ENCODE data around the gene TOR2A.

The TOR2A gene

GRCh38 chr9:127720865-127721227 is 14.2 kb downstream of the TOR2A start:
- H3K4me2 ChIP-seq (ENCODE audit: low read depth, low read length, poor library complexity, severe bottlenecking), result no peak overlapping the region
- H3F3A ChIP-seq (ENCODE audit: low read depth), result no peaks in the 10 kb centered on the region
- TF ChIP-seq EZH2phosphoT487 (IDR thresholded peaks at IDR 0.05; ENCODE audit: borderline replicate concordance), result no peak
- TF ChIP-seq CTCF (conservative IDR thresholded peaks at IDR 0.05; ENCODE audit: low read length), result no peak
- H3K4me1 ChIP-seq (ENCODE audit: insufficient read depth, low read length, poor library complexity, severe bottlenecking), result peaks cover 15% of the 10 kb centered on the region
- no peaks in the 10 kb centered on the region for H4K20me1 ChIP-seq (ENCODE audit: insufficient read depth, low read length, poor library complexity, severe bottlenecking)
- H3K9me2 ChIP-seq (replicated peaks; ENCODE audit: low read depth, low read length), result no peaks in the 10 kb centered on the region
- no peaks in the 10 kb centered on the region for H3K36me3 ChIP-seq (ENCODE audit: insufficient read depth, low read length)
- no peak overlapping the region for H3K9ac ChIP-seq (ENCODE audit: low read depth, low read length, poor library complexity, severe bottlenecking)
- no peaks in the 10 kb centered on the region for H3K27me3 ChIP-seq (ENCODE audit: insufficient read depth, low read length, poor library complexity, severe bottlenecking)
- H2AFZ ChIP-seq (ENCODE audit: low read length), result no peak overlapping the region
- H3K79me2 ChIP-seq (ENCODE audit: insufficient read depth, low read length), result no peaks in the 10 kb centered on the region
- no peaks in the 10 kb centered on the region for H3K9me3 ChIP-seq (ENCODE audit: insufficient read depth, low read depth, low read length)
- H3K4me3 ChIP-seq (ENCODE audit: low read length, poor library complexity, severe bottlenecking), result no peak overlapping the region

GRCh38 chr9:127720031-127720864 is 14.8 kb downstream of the TOR2A start:
- H3K9me3 ChIP-seq (ENCODE audit: insufficient read depth, low read depth, low read length), result no peaks in the 10 kb centered on the region
- H3F3A ChIP-seq (ENCODE audit: low read depth), result no peaks in the 10 kb centered on the region
- H4K20me1 ChIP-seq (ENCODE audit: insufficient read depth, low read length, poor library complexity, severe bottlenecking), result no peaks in the 10 kb centered on the region
- H3K36me3 ChIP-seq (ENCODE audit: insufficient read depth, low read length), result no peaks in the 10 kb centered on the region
- H2AFZ ChIP-seq (ENCODE audit: low read length), result peak overlapping the region; percentile 29; the same call in 1 of the 2 replicates
- peak overlapping the region; percentile 5 for H3K9ac ChIP-seq (ENCODE audit: low read depth, low read length, poor library complexity, severe bottlenecking)
- no peak for TF ChIP-seq CTCF (conservative IDR thresholded peaks at IDR 0.05; ENCODE audit: low read length)
- no peak for TF ChIP-seq EZH2phosphoT487 (IDR thresholded peaks at IDR 0.05; ENCODE audit: borderline replicate concordance)
- no peaks in the 10 kb centered on the region for H3K79me2 ChIP-seq (ENCODE audit: insufficient read depth, low read length)
- H3K4me1 ChIP-seq (ENCODE audit: insufficient read depth, low read length, poor library complexity, severe bottlenecking), result peaks cover 15% of the 10 kb centered on the region
- H3K4me3 ChIP-seq (ENCODE audit: low read length, poor library complexity, severe bottlenecking), result no peak overlapping the region
- no peak overlapping the region for H3K4me2 ChIP-seq (ENCODE audit: low read depth, low read length, poor library complexity, severe bottlenecking)
- H3K27me3 ChIP-seq (ENCODE audit: insufficient read depth, low read length, poor library complexity, severe bottlenecking), result no peaks in the 10 kb centered on the region
- no peaks in the 10 kb centered on the region for H3K9me2 ChIP-seq (replicated peaks; ENCODE audit: low read depth, low read length)

DNA sequence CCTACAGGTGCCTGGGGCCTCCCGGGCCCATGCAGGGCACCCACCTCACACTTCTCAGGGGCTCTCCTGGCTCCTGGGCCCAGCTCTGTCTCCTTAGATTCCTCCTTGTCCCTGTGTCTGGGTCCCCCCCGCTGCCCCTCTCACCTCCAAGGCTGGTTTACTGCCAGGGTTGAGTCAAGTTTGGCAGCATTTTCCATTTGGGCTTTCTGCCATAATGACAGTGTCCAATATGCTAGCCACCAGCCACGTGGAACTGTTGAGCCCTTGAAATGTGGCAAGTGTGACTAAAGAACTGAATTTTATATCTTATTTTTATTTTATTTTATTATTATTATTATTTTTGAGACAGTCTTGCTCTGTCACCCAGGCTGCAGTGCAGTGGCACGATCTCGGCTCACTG is 17.3 kb downstream of the TOR2A start:
- H3K9me3 ChIP-seq (ENCODE audit: insufficient read depth, low read depth, low read length), result no peaks in the 10 kb centered on the region
- H3K9me2 ChIP-seq (replicated peaks; ENCODE audit: low read depth, low read length), result no peaks in the 10 kb centered on the region
- H3K4me2 ChIP-seq (ENCODE audit: low read depth, low read length, poor library complexity, severe bottlenecking), result no peak overlapping the region
- H3K36me3 ChIP-seq (ENCODE audit: insufficient read depth, low read length), result no peaks in the 10 kb centered on the region
- no peak overlapping the region for H3K4me3 ChIP-seq (ENCODE audit: low read length, poor library complexity, severe bottlenecking)
- no peaks in the 10 kb centered on the region for H3F3A ChIP-seq (ENCODE audit: low read depth)
- H2AFZ ChIP-seq (ENCODE audit: low read length), result no peak overlapping the region
- H3K27me3 ChIP-seq (ENCODE audit: insufficient read depth, low read length, poor library complexity, severe bottlenecking), result no peaks in the 10 kb centered on the region
- H3K4me1 ChIP-seq (ENCODE audit: insufficient read depth, low read length, poor library complexity, severe bottlenecking), result peaks cover 19% of the 10 kb centered on the region
- TF ChIP-seq CTCF (conservative IDR thresholded peaks at IDR 0.05; ENCODE audit: low read length) (no peak), EZH2phosphoT487 (IDR thresholded peaks at IDR 0.05; ENCODE audit: borderline replicate concordance) (no peak)
- H3K79me2 ChIP-seq (ENCODE audit: insufficient read depth, low read length), result no peaks in the 10 kb centered on the region
- H3K9ac ChIP-seq (ENCODE audit: low read depth, low read length, poor library complexity, severe bottlenecking), result no peak overlapping the region
- H4K20me1 ChIP-seq (ENCODE audit: insufficient read depth, low read length, poor library complexity, severe bottlenecking), result no peaks in the 10 kb centered on the region

All from Loucy (cell line).